Ecto neural progenitor cell (in vitro differentiated cells): ENCODE measurements around the gene ANAPC1.
"Not testable (repeated sequence)": the region's sequence is repeated elsewhere in the genome, so short reads cannot be mapped to it uniquely, and the experiment has no call there.

Source experiments
- DNase-seq: peaks from one replicate; pipeline ENCODE4 v3.0.0-alpha.2; 2018; ENCODE audit warnings: low spot score

The ANAPC1 gene

DNA sequence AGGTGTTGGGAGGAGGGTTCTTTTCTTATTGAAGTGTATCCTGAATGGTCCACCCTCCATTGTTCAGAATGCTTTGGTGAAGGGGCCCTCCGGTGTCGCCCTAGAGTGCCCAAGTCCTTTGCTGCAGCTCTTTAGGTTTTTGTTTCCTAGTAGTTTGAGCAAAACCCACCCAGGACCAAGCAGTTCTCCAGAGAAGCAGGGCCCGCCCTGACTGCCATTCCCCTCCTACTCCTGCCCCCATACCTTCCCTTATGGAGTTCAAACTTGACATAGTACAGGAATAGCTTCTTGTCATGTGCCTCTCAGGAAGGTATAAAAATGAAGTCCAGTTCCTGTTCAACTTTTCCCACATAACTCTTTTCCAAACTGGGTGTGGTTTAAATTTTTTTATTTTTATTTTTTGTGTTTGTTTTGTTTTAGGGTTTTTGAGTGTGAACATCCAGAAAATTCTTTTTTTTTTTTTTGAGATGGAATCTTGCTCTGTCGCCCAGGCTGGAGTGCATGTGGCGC lies 20.0 kb upstream of the ANAPC1 start:
- DNase-seq = no peak

DNA sequence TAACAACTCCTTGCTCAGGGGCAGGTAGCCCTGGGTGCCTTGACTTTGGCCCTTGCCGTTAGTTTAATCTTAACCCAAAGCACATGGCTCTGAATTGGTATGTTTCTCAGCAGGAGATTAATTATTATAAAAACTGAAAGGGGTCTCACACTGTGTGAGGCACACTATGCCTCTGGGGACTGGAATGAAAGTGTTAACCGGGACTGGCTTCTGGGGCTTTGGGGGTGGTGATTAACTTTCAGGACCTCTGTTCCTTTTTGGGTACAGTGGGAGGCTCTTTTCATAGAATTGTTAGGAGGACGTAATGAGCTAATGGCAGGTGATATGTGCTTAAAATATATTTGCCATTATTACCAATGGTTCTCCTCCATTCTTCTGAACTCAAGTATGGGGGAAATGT lies 19.5 kb upstream of the ANAPC1 start:
- DNase-seq = peak; percentile 10

DNA sequence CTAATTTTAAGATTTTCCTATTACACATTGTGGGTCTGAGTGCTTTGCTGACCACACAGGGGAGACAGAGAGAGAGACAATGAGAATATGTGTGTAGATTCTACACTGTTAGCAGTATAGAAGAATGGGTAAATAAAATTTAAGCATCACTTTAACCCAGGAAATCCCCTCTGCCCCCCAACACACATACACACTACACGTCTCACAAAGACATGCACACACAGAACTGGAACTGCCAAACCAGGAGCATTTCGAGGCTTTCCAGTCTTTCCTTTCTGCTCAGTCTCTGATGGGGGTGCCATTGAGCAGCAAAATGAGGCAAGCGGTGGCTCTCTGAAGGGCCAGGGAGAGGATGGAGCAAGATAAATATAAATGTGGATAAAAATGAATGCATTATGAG lies 16.9 kb upstream of the ANAPC1 start:
- no peak for DNase-seq

DNA sequence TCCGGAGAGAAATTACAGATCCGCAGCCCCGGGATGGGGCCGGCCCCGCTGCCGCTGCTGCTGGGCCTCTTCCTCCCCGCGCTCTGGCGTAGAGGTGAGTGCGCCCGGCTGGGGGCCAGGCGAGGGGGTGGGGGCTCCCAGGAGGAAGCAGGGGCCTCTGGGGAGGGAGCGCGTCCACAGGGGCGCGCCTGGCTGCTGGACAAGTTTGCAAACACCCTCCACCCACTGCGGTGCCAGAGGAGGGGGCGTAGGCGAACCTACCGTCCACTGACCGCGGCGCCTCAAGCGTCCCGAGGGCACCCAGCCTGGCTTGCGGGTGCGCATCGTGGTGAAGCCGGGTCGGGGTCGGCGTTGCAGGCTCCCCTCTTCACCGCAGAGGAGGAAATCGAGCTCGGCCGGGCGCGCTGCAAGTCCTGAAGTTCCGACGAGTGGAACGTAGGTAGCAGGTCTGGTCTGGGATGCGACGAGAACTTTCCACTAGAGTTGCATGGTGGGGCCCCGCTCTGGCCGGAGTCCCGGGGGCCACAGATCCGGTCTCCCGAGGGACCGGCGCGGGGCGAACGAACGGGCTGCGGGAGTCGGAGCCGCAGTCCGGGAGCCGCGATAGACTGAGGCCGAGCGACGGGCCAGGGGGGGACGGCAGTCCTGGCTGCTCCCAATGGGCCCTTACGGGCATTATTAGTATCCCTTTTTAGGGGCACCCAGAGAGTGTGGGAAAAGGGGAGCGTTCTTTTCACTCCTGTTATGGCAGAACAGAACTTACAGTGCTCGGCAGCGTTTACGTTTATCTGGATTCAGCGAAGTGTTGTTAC lies 14.9 kb upstream of the ANAPC1 start:
- no peak for DNase-seq

DNA sequence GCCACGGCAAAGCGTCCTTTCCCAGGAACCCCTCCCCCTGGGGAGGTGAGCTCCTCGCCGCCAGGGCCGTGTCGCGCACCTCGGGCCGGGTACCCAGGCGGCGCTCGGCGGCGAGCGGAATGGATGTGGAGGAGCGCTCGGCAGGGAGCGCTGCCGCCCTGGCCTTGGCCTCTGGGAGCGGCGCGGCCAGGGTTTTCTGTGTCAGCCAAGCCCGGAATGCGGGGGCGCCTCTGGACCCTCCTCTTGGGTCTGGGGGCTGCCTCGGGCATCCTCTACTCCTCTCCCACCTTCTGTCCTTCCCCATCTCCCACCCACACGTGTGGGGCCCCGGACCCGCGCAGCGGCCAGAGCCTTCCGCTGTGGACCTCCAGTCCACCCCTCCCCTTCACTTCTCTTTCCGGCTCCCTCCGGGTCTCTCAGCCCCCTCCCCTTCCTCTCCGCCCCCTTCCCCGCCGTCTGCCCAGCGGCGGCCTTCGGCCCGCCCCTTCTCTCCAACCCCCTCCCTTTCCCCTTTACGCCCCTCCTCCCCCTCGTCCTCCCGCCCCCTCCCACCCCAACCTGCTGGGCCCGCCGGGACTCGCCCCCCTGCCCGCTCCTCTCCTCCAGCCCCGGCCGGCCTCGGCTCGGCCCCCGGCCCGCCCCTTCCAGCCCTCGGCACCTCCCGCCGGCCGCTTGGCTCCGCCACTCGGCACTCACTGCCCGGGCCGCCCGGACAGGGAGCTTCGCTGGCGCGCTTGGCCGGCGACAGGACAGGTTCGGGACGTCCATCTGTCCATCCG lies 14.1 kb upstream of the ANAPC1 start, which contains the start of gene MERTK:
TSS of gene MERTK (plus strand) at position 684 of the 779 bp plus-strand sequence. CDS start 129 bp downstream, outside the sequence.
- DNase-seq = peak; percentile 95

DNA sequence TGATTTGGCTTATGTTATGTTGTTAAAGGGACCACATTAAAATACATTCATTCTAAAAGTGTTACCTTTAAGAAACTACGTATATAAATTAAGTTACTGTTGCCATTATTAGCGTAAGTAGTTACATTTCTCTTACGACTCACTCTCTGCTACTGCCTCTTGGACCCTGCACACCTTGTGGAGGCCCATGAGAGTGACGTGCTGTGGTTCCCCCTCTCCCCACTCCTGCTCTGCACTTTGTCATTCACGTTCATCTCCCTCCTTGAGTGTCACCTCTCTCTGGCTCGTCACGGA lies 13.6 kb upstream of the ANAPC1 start:
- no peak for DNase-seq

DNA sequence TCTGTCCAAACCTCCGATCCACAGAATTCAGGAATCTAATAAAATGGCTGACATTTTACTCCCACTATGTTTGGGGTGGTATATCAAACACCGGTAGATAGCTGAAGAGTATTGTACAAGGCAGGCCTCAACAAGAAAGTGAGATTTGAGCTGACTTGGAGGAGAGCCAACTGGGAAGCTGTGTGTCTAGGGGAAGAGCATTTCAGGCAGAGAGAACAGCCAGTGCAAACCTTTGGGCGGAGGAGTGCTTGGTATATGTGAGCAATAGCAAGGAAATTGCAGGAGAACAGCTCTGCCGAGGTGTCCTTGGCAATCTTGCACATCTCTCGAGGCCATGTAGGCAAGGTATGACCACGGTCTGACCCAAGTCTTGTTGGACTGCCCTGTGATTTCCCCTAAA lies 12.6 kb upstream of the ANAPC1 start:
- DNase-seq = no peak

DNA sequence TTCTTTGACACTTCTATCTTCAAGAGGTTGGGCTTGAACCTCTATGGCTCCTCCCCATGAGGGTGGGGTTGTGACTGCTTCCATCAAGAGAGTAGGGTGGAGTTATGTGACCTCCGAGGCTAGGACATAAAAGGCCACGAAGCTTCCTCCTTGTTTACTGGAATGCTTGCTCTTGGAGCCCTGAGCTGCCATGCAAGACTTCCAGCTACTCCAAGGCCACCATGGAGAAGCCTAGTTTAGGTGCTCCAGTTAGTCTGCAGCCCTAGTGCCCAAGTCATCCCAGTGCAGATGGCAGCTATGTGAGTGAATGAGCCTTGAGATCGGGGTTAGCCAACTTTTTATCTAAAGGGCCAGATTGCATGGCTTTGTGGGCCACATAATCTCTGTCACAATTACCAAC lies 12.0 kb upstream of the ANAPC1 start:
- DNase-seq = no peak

DNA sequence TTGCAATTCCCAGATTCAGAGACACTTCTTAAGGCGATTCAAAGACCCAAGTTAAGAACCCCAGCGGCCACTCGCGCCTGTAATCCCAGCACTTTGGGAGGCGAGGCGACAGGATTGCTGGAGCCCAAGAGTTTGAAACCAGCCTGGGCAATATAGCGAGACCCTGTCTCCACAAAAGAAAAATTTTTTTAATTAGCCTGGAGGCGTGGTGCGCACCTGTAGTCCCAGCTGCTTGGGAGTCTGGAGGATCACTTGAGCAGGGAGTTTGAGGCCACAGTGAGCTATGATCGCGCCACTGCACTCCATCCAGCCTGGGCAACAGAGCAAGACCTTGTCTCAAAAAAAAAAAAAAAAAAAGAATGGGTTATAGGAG lies 585 bp upstream of the ANAPC1 start:
- no peak for DNase-seq

DNA sequence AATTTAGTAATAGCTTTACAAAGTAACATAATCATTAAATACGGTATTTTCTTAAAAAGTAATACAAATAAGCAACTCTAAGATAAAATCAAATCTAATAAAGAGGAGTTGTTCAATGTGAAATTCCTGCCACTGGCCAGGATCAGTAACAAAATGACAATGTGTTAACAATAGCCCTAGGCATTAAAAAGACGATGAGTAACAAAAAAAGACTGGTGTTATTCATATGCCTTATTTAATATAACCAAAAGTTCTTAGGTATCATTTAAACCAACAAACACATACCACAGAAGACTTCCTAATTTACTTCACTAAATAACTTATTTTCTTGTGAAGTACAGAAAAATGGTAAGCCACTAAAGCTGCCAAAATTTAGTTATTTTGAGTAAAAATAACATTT lies 11.2 kb downstream of the ANAPC1 start:
- not testable (repeated sequence) for DNase-seq

DNA sequence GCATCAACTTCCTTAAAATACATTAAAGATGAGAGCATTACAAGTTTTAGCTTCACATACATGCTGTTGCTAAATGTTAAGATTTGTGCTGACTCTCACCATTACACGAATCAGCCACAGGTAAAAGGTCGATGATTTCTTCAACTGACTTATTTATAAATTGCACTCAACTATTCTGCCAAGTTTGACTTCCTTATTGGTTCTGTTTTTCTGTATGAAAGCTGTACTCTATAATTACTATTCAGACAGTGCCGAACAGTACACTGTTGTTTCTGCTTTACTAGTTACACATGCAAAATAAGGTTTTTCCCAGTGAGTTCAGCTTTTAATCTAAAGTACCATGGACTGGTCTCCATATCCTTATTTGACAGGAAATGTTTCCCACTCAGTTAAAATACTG lies 18.9 kb downstream of the ANAPC1 start:
- not testable (repeated sequence) for DNase-seq

DNA sequence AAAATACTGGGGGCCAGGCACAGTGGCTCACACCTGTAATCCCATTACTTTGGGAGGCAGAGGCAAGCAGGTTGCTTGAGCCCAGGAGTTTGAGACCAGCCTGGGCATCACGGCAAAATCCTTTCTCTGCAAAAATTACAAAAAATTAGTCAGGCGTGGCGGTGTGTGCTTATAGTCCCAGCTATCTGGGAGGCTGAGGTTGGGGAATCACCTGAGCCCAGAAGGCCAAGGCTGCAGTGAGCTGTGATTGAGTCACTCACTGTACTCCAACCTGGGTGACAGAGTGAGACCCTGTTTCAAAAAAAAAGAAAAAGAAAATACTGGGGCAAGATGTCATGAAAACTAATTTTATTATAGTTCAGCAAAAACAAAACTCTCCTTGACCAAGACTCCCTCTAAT lies 24.0 kb downstream of the ANAPC1 start:
- DNase-seq = not testable (repeated sequence)

DNA sequence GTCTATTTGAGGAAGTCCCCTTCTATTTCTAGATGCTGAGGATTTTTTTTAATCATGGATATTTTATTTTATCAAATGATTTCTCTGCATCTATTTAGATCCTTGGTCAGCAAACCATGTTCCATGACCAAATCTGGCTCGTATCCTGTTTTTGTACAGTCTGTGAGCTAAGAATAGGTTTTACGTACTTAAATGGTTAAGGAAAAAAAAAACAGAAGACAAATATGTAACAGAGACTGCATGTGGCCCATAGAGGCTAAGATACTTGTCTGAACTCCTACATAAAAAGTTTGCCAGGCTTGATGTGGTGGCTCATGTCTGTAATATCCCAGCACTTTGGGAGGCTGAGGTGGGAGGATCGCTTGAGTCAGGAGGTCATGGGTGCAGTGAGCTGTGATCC lies 31.4 kb downstream of the ANAPC1 start:
- not testable (repeated sequence) for DNase-seq

DNA sequence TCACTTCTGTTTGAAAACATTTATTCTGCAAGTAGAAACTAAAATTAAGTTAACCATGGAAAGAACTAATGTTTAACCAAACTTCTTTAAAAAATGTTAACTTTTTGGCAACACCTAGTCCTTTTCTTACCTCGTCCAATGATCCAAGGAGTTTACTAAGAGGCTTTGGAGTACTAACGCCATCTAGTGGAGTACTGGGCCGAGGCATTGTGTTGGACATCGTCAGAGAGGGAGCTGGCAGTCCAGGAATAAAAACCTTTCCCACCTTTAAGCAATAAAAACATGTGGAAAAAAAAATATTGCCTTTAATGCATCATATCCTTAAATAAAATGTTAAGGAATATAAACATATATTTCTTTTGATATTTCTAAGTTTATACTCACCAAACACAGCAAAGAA lies 33.3 kb downstream of the ANAPC1 start:
- not testable (repeated sequence) for DNase-seq

DNA sequence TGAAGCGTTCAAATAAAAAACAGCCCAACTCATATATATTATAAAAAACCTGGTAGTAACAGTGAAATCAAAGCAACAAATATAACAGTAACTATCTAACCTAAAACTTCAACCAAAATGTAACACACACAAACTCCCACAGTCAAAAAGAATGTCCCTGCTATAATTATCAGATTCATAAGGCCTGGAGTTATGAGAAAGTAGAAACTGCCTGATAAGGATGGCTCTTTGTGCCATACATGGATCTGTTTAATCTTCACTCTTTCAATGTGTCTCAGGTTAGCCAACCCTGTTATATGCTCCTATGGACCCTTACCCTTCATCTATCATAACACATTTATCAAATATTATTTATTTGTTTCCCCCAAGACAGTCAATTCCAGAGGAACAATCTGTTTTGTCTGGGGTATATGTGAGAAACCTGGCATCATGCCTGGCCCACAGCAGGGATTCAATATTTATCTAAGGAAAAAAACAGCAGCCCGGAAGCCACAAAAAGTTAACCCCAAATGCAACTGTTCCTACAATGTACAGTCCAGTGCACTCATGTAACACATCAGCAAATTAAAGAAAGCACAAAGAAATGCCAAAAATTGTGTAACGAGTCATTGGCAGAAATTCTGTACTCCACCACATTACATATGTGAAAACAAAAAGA lies 44.2 kb downstream of the ANAPC1 start:
- DNase-seq = not testable (repeated sequence)

DNA sequence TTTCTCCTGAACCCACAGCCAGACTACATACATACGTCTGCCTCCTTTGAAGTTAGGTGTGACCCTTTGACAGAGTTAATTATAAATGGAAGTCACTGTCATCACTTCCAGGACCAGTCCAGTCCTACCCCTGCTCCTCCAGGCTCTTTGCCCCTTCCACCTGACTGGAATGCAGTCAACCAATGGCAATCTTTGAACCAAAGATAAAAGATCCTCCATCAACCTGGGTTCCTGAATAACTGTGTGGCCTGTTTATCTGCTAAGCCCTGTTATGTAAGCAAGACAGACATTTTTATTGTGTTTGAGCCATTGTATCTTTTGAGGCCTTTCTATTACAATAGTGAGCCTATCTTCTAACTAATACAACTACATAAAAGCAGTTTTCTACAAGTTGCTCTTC lies 45.0 kb downstream of the ANAPC1 start:
- not testable (repeated sequence) for DNase-seq

DNA sequence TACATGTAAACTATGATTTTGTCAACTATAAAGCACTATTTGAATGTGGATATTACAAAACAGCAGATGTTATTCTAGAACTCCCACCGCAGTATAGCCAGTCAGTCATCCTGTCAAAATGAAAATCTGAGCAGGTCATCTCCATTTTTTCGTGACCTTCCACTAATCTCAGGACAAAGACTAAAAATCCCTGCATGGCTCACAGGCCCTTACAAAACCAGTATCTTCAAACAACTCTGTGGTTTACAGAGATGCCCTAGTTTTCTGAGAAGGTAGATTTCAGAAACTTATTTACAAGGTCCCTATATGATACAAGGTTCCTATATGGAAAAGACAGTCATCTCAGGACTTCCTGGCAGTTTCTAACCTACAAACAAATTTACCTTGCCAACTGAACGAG lies 49.8 kb downstream of the ANAPC1 start:
- not testable (repeated sequence) for DNase-seq

DNA sequence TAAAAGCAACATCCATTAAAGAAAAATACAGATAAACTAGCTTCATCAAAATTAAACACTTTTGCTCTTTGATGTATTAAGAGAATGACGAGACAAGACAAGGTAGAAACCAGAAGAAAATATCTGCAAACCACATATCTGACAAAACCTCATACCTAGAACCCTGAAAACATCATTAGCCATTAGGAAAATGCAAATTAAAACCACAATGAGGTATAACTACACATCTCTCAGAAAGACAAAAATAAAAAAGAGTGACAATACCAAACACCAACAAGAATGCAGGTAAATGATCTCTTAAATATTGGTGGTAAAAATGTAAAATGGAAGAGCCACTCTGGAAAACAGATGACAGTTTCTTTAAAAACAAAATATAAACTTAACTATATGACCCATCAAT lies 53.5 kb downstream of the ANAPC1 start:
- not testable (repeated sequence) for DNase-seq

DNA sequence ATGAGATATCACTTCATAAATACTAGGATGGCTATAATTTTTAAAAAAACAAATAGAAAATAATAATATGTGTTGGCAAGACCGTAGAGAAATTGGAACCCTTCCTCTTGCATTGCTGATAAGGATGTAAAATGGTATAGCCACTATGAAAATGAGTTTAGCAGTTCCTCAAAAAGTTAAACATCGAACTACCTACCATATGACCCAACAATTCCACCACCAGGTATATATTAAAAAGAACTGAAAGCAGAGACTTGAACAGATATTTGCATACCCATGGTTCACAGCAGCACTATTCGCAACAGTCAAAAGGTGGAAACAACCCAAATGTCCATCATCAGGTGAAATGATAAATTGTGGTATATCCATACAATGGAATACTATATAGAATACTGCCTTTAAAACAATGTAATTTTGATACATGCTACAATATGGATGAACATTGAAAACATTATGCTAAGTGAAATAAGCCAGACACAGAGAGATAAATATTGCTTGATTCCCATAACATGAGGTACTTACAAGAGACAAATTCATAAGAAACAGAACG lies 55.7 kb downstream of the ANAPC1 start:
- not testable (repeated sequence) for DNase-seq

DNA sequence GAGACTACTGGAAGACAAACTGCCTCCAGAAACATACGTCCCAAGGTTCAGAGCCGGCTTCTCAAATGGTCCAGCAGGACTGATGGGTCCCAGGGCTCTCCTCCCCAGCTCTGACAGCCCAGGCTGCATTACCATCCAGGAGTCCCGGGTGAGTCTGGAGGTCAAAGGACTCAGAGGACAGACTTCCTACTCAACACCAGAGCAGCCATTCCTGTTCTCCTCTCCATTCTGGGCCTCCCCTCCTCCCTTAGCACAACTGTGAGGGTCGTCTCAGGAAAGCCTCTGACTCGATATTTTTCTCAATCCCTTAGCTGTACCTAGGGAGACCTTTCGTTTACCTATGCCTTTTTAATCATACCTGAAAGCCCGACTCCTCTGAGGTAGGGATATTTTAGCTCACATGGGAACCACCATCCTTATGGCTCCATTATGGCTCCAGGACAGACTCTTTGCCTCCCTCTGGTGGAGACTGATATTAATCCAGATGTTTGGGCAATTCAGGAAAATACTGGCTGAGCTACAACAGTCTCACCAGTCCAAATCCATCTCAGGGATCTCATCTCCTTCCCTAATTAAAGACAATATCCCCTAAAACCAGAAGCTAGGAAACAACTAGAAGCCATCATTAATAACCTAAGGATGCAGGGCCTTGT lies 70.9 kb downstream of the ANAPC1 start:
- DNase-seq = not testable (repeated sequence)

DNA sequence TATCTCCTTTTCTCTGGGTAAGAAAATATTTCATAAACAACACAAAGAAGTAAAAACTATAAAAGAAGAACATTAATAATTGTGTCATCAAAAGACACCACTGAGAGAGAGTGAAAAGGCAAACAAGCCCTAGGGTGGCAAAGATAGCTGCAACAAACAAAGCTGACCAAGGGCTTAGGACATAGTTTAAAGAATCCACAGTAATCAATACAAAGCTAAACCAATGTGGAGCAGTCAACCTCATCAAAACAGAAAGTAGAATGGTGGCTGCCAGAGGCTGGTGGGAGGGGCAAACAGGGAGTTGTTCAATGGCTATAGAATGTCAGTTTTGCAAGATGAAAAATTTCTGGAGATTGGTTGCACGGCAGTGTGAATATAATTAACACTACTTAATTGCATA lies 93.4 kb downstream of the ANAPC1 start:
- DNase-seq = not testable (repeated sequence)

DNA sequence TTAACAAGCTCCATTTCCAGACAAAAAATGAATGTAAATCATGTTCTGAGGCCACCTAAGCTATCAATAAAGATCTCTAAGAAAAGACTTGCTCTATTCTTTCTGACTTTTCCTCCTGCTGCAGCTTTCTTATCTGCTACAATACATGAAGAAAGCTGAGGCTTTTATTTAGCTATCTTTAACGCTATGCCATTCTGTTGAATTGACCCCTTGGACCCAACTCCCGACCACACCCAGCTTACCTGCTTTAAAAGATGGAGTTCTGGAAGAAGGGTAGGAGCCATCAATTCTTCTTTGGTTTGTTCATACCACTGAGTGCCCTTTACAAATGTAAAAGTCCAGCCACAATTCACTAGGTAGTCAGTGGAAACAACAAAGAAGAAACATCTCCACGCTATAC lies 99.9 kb downstream of the ANAPC1 start:
- DNase-seq = not testable (repeated sequence)
